Vagina (tissue), 2 donors: ENCODE data around the gene BIN2.
"Not testable (repeated sequence)": the region's sequence is repeated elsewhere in the genome, so short reads cannot be mapped to it uniquely, and the experiment has no call there.

Experiments
- CTCF ChIP-seq, 3 experiments: fragments of 450-650 bp in 2 of 3; fragments of 200-600 bp in 1 of 3; sonication (generic) in 1 of 3; IDR thresholded peaks; one replicate each; pipeline ENCODE4 v1.5.1; 2017 to 2019; ENCODE audit warnings: antibody characterized with exemption in 3 of 3, mild to moderate bottlenecking in 2 of 3, moderate library complexity in 2 of 3
- POLR2AphosphoS5 ChIP-seq, 2 donors: sonication (generic); formaldehyde crosslinking; IDR thresholded peaks; one replicate each; pipeline ENCODE4 v1.9.0; 2017; ENCODE audit warnings: antibody characterized with exemption in 2 of 2, mild to moderate bottlenecking in 2 of 2, low read depth in 1 of 2; ENCODE audit not compliant: insufficient read depth in 1 of 2

GRCh38 chr12:51291603-51292513 is 32.1 kb downstream of the BIN2 start:
- TF ChIP-seq CTCF (IDR thresholded peaks at IDR 0.05); POLR2AphosphoS5 (IDR thresholded peaks at IDR 0.05; ENCODE audit: insufficient read depth in 1 of 2, low read depth in 1 of 2): not testable (repeated sequence)
